ENCODE measurements around the gene LMCD1. TPM values are rescaled to one million over a fixed set of nuclear protein-coding genes. Genes with fewer than 3 reads are reported as not detected.

LMCD1 gene
- polyA plus RNA-seq, 1 experiment, result 39.1 TPM

- ChIA-PET CTCF (interaction anchor here (0.8 kb wide), 1 partner anchor 182 kb away, joined by 4 read pairs; no protein-coding TSS in a partner anchor), POLR2A (no interaction called here)
- Histone ChIP-seq H3K27me3 (ENCODE audit: control insufficient read depth, insufficient read depth, low read length) (no peaks in the 10 kb centered on the region), H3K27ac (ENCODE audit: low read depth, low read length) (no peak overlapping the region), H3K4me3 (ENCODE audit: low read depth, low read length) (no peak overlapping the region), H3K9me3 (ENCODE audit: control insufficient read depth, insufficient read depth, low read length) (no peaks in the 10 kb centered on the region)
- no peak for DNase-seq (ENCODE audit: low read depth, low spot score)
- no peak for TF ChIP-seq CTCF (IDR thresholded peaks at IDR 0.05; ENCODE audit: low read depth, low read length)
Observed at GRCh38 chr3:8599146-8599545, 97.5 kb downstream of the LMCD1 start.

GRCh38 chr3:8600457-8600856 lies 98.8 kb downstream of the LMCD1 start:
- Histone ChIP-seq H3K4me3 (ENCODE audit: low read depth, low read length) (no peak overlapping the region), H3K27me3 (ENCODE audit: control insufficient read depth, insufficient read depth, low read length) (no peaks in the 10 kb centered on the region), H3K9me3 (ENCODE audit: control insufficient read depth, insufficient read depth, low read length) (no peaks in the 10 kb centered on the region), H3K27ac (ENCODE audit: low read depth, low read length) (no peak overlapping the region)
- ChIA-PET CTCF (no interaction called here), POLR2A (no interaction called here)
- no peak for TF ChIP-seq CTCF (IDR thresholded peaks at IDR 0.05; ENCODE audit: low read depth, low read length)
- DNase-seq (ENCODE audit: low read depth, low spot score), result no peak

DNA sequence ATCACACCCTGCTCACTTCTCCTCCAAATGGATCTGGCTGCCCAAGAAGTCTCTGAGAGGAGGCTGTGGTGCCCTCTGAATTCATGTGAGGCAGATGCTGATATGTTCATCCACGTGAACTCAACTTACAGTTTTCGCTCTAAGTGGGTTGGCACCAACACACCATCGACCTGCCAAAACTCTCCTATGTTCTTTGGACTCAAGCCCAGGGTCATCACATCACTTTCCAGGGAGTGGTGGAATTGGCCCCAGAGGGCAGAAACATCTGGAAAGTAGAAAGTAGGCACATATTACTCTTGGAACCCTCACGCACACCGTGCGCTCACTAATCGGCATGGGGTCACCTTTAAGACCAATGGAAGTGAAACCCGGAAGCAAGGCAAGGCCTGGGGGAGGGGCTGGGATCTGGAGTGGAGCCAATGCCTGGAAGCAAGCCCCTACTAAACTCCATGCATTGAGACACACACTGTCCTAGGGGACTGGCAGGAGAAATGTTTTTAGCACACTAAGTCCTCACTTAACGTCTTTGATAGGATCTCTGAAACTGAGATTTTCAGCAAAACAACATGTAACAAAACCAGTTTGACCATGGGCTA lies 101.6 kb downstream of the LMCD1 start:
- no peak for TF ChIP-seq CTCF (IDR thresholded peaks at IDR 0.05; ENCODE audit: low read depth, low read length)
- ChIA-PET CTCF (no interaction called here), POLR2A (no interaction called here)
- H3K9me3 ChIP-seq (ENCODE audit: control insufficient read depth, insufficient read depth, low read length), result no peaks in the 10 kb centered on the region
- DNase-seq (ENCODE audit: low read depth, low spot score), result no peak
- no peak overlapping the region for H3K4me3 ChIP-seq (ENCODE audit: low read depth, low read length)
- no peak overlapping the region for H3K27ac ChIP-seq (ENCODE audit: low read depth, low read length)
- H3K27me3 ChIP-seq (ENCODE audit: control insufficient read depth, insufficient read depth, low read length), result no peaks in the 10 kb centered on the region

- no peak for TF ChIP-seq CTCF (IDR thresholded peaks at IDR 0.05; ENCODE audit: low read depth, low read length)
- Histone ChIP-seq H3K27ac (ENCODE audit: low read depth, low read length) (no peak overlapping the region), H3K27me3 (ENCODE audit: control insufficient read depth, insufficient read depth, low read length) (no peaks in the 10 kb centered on the region), H3K9me3 (ENCODE audit: control insufficient read depth, insufficient read depth, low read length) (no peaks in the 10 kb centered on the region), H3K4me3 (ENCODE audit: low read depth, low read length) (no peak overlapping the region)
- ChIA-PET POLR2A (no interaction called here), CTCF (no interaction called here)
- no peak for DNase-seq (ENCODE audit: low read depth, low spot score)
Observed at GRCh38 chr3:8604006-8604405, 102.4 kb downstream of the LMCD1 start.

DNA sequence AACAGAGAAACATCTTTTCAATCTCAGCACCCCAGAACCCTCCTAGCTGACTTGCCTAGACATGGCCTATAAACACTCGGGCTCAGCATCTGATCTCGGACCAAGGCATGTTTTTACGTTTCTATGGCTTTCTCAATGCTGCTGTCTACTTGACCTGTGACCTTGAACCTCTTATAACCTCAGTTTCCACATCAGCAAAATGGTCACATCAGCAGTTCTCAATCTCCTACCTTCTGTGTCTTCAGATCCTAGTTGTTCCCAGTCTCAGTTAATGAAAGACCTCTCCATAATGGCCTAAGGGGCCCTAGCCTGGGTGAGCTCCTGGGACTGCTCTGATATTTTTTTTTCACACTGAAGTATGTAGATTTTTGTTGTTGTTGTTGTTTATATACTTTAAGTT lies 103.4 kb downstream of the LMCD1 start:
- Histone ChIP-seq H3K4me3 (ENCODE audit: low read depth, low read length) (no peak overlapping the region), H3K9me3 (ENCODE audit: control insufficient read depth, insufficient read depth, low read length) (no peaks in the 10 kb centered on the region), H3K27ac (ENCODE audit: low read depth, low read length) (no peak overlapping the region), H3K27me3 (ENCODE audit: control insufficient read depth, insufficient read depth, low read length) (no peaks in the 10 kb centered on the region)
- POLR2A ChIA-PET, result no interaction called here
- DNase-seq (ENCODE audit: low read depth, low spot score), result no peak
- TF ChIP-seq CTCF (IDR thresholded peaks at IDR 0.05; ENCODE audit: low read depth, low read length), result no peak
- CTCF ChIA-PET, result interaction anchor here (4.1 kb wide), 1 partner anchor 162 kb away, joined by 44 read pairs; no protein-coding TSS in a partner anchor
